Activated naive CD8-positive, alpha-beta T cell treated with anti-CD3 and anti-CD28 coated beads, Interleukin-2, amount 50 U/mL, for 24 hours (primary cell): ENCODE results near the gene THSD7B.
"Not testable (repeated sequence)": the region's sequence is repeated elsewhere in the genome, so short reads cannot be mapped to it uniquely, and the experiment has no call there.

Source experiments
- ATAC-seq: fragments of 150-1000 bp; cut with Tn5 transposase; one replicate; pipeline ENCODE4 v1.10.0; 2021
- DNase-seq: peaks from one replicate; pipeline ENCODE4 v3.0.0; 2021
- H3K27ac Mint-ChIP-seq: one replicate; pipeline ENCODE4 v1.8.0; 2021; ENCODE audit warnings: mild to moderate bottlenecking, mixed read lengths
- H3K27me3 Mint-ChIP-seq: one replicate; pipeline ENCODE4 v1.8.0; 2021; ENCODE audit warnings: mixed read lengths
- H3K36me3 Mint-ChIP-seq: one replicate; pipeline ENCODE4 v1.8.0; 2021; ENCODE audit warnings: low read depth, mixed read lengths
- H3K4me1 Mint-ChIP-seq: one replicate; pipeline ENCODE4 v1.8.0; 2021; ENCODE audit warnings: mixed read lengths
- H3K4me3 Mint-ChIP-seq: one replicate; pipeline ENCODE4 v1.8.0; 2021; ENCODE audit warnings: mild to moderate bottlenecking, moderate library complexity, mixed read lengths
- H3K9me3 Mint-ChIP-seq: one replicate; pipeline ENCODE4 v1.8.0; 2021; ENCODE audit warnings: mixed read lengths

THSD7B gene

DNA sequence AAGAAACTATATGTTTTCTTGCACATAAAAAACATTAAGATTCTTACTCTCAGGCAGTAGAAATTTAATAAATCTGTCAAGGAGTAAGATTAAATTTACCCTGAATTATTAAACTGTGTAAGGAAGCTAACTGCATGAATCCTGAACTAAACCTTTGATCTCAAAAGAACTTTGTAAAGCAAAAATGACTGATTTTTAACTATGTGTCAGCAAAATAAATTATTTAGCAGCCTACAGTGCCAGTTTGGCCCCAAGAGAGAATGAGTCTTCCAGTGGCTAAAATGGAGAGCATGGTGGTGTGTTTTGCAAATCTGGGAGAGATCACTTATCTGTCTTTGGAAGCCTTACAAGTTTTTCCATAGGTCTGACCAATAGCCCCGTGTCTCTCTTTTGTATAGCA lies 190.7 kb downstream of the THSD7B start:
- no peaks in the 10 kb centered on the region for H3K4me1 Mint-ChIP-seq
- no peak overlapping the region for H3K4me3 Mint-ChIP-seq
- no peak overlapping the region for H3K27ac Mint-ChIP-seq
- no peak for DNase-seq
- no peaks in the 10 kb centered on the region for H3K27me3 Mint-ChIP-seq
- no peak for ATAC-seq
- peaks cover 3% of the 10 kb centered on the region for H3K9me3 Mint-ChIP-seq
- no peaks in the 10 kb centered on the region for H3K36me3 Mint-ChIP-seq

DNA sequence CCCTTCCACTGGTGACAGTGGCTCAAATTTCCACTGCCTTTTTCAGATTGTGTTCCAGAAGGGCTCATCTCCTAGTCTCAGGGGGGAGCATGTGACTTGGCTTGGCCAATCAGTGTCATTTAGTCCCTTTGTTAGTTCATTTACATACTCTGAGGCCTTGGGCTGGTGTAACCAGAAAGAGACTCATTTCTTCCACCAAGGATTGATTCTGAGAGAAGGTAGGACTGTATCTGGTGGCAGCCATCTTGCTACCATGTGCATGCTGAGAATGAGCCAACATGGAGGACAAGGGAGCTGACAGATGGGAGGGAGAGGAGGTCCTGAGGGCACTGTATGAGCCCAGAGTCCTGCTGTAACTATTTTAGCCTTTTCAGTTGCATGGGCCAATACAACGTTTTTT lies 191.7 kb downstream of the THSD7B start:
- no peak for DNase-seq
- Mint-ChIP-seq H3K4me1 (no peaks in the 10 kb centered on the region), H3K27me3 (no peaks in the 10 kb centered on the region), H3K4me3 (no peak overlapping the region), H3K27ac (no peak overlapping the region), H3K36me3 (no peaks in the 10 kb centered on the region), H3K9me3 (peaks cover 3% of the 10 kb centered on the region)
- no peak for ATAC-seq

DNA sequence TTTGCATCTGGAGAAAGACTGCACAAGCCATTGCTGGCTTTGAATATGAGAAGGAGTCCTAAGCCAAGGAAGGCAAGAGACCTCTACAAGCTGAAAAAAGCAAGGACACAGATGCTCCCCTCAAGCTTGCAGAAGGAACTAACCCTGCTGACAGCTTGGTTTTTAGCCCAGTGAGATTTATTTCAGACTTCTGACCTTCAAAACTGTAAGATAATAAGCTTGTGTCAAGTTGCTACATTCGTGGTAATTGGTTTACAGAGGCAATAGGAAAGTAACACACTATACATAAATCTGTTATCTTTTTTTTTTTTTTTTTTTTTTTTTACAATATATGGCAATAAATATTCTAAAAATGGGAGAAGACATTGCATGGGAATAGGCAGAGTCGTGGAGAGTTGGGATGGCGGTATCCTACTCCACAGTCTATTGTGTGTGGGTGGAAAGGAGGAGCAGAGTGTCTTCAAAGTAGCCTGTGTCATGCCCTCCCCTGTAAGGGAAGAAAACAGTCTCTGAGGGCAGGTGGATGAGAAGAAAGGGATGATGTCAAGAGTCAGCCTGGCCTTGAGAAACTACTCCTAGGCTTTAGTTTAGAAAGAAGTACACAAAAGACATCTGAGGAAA lies 196.9 kb downstream of the THSD7B start:
- no peak for ATAC-seq
- H3K4me1 Mint-ChIP-seq, result no peaks in the 10 kb centered on the region
- H3K36me3 Mint-ChIP-seq, result no peaks in the 10 kb centered on the region
- no peaks in the 10 kb centered on the region for H3K27me3 Mint-ChIP-seq
- H3K9me3 Mint-ChIP-seq, result no peaks in the 10 kb centered on the region
- no peak overlapping the region for H3K27ac Mint-ChIP-seq
- no peak for DNase-seq
- H3K4me3 Mint-ChIP-seq, result no peak overlapping the region

DNA sequence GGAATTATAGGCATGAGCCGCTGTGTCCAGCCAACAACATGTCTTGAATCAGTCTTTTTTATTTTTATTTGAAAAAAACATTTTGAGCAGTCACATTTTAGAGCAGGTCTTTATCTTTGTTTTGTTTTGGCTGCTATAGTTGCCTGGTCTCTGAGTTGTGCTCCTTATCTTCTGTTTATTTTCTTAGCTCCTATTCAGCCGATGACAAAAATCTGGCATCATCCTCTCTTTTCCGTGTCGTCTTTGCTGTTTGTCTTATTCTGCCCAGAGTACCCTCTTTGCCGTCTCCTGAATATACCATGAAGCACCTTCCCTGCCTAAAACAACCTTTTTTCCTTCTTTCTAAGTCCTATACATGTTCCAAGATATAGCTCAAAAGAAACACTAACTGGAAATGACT lies 201.1 kb downstream of the THSD7B start:
- Mint-ChIP-seq H3K27me3 (no peaks in the 10 kb centered on the region), H3K4me3 (no peak overlapping the region), H3K36me3 (no peaks in the 10 kb centered on the region), H3K9me3 (no peaks in the 10 kb centered on the region), H3K4me1 (no peaks in the 10 kb centered on the region), H3K27ac (no peak overlapping the region)
- ATAC-seq (no peak), DNase-seq (no peak)

DNA sequence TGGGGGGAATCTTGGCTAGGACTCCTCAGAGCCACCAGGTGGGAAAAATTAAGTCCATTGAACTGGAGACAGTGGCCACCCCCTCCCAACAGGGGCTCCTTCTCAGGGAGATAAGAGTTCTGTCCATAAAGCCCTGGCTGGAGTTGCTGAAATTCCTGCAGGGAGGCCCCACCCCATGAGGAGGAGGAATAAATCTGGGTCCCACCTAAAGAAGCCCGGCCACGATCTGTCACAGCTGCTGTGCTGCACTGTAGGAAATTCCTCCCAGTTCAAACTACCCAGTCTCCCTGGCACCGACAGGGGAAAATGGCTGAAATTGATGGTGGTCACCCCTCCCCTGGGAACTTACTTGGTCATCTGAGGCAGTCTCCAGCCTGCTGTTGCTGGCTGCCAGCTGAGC lies 215.0 kb downstream of the THSD7B start:
- DNase-seq, result no peak
- Mint-ChIP-seq H3K36me3 (no peaks in the 10 kb centered on the region), H3K9me3 (no peaks in the 10 kb centered on the region), H3K27ac (no peak overlapping the region), H3K27me3 (no peaks in the 10 kb centered on the region), H3K4me3 (no peak overlapping the region), H3K4me1 (no peaks in the 10 kb centered on the region)
- ATAC-seq, result no peak

DNA sequence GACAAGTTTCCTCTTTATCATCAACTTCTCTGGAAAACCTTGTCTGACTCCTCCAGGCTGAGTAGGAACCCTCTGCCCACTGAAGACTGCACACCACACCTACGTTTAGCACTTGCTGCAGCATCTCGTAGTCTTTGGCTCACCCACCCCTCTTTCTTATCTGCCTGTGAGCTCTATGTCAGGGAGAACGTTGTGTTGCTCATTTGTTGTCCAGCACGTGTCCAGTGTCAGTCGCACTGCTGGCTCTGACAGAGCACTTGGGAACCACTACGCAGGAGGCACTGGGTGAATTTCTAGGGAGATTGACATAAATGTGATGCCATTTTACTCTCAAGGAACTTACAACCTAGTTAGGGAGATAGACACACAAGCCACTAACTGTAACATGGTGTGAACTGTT lies 216.3 kb downstream of the THSD7B start:
- H3K27me3 Mint-ChIP-seq, H3K4me3 Mint-ChIP-seq, DNase-seq, ATAC-seq, H3K27ac Mint-ChIP-seq, H3K9me3 Mint-ChIP-seq, H3K4me1 Mint-ChIP-seq, H3K36me3 Mint-ChIP-seq: not testable (repeated sequence)

DNA sequence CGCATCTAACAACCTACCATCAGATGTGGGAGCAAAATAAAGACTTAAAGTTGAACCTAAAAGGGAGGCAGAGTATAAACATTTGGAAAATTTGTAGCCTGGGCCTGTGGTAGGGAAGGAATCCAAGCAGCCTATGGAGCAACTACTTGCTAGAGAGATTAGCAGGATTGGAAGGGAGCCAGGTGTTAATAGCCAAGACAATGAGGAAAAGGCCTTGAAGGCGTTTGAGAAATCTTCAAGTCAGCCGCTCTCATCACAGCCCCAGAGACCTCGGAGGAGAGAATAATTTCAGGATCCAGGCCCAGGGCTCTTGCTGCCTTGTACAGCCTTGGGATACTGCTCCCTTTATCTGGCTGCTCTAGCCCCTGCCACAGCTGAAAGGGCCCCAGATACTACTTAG lies 219.7 kb downstream of the THSD7B start:
- H3K4me1 Mint-ChIP-seq, result no peaks in the 10 kb centered on the region
- no peaks in the 10 kb centered on the region for H3K36me3 Mint-ChIP-seq
- H3K27me3 Mint-ChIP-seq, result no peaks in the 10 kb centered on the region
- ATAC-seq, result no peak
- H3K4me3 Mint-ChIP-seq, result no peak overlapping the region
- H3K9me3 Mint-ChIP-seq, result no peaks in the 10 kb centered on the region
- no peak for DNase-seq
- no peak overlapping the region for H3K27ac Mint-ChIP-seq

DNA sequence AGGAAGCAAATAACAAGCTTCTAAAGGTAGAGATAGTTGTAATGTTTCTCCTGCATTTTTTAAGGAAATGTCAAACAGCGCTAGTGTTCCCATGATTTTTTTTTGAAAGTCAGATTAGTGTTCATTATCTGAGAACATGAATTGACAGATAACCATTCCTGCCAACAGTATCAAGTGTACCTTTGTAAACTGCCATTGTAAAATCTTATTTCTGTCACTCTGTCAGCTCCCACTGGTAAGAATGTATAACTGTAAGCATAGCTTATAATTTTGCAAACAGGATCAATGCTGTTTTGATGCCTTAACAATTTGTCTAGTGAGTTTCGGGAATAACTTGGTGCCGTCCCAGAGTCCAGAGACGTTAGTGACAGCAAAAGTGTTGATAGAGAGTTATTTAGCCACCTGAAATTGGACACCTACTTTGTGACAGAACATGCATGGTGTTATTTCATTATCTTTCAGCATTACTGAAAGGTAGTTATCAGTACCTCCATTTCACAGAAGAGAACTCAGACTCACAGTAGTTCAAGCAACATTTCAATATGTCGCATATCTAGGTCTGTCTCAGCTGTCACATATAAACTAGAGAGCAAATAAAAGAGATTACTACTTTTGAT lies 221.4 kb downstream of the THSD7B start:
- Mint-ChIP-seq H3K27ac (no peak overlapping the region), H3K36me3 (no peaks in the 10 kb centered on the region), H3K27me3 (no peaks in the 10 kb centered on the region), H3K9me3 (no peaks in the 10 kb centered on the region), H3K4me1 (no peaks in the 10 kb centered on the region), H3K4me3 (no peak overlapping the region)
- ATAC-seq (no peak), DNase-seq (no peak)

DNA sequence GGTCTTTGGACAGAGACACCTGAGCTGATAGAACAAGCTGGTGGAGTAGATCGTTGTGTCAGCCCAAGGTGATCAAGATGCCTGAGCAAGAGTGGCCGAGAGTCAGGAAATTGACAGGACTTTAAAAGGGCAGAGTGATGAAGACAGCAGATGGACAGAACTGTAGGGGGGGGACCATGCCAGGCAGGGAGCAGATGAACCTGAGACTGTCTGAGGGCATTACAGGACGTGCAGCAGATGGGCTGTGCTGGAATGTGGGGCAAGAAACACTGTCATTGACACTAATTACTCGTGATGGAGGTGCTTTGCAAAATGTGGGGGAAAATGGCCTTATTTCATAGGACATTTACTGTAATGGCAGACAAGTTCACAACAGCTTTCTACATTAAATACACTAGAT lies 225.0 kb downstream of the THSD7B start:
- Mint-ChIP-seq H3K36me3 (no peaks in the 10 kb centered on the region), H3K27me3 (no peaks in the 10 kb centered on the region), H3K9me3 (no peaks in the 10 kb centered on the region), H3K4me1 (no peaks in the 10 kb centered on the region), H3K27ac (no peak overlapping the region), H3K4me3 (no peak overlapping the region)
- ATAC-seq (no peak), DNase-seq (no peak)

DNA sequence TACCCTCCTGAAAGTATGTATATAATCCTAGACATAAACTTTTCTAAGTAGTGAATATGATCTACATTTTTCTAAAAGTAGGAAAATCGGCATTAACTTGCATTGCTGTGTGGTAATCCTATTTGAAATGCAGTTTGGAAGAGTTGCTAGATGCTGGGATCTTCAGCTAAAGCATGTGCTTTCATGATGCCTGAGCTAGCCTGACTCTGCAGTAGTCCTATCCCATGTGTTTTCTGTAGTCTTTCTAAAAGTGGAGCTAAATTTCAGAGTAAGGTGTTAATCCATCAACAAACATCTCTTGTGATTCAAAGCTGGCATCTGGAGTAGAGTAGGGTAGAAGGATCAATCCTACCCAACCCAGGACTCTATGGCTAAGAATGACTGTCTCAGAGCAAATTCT lies 229.4 kb downstream of the THSD7B start:
- DNase-seq, result no peak
- no peak overlapping the region for H3K4me3 Mint-ChIP-seq
- H3K27ac Mint-ChIP-seq, result no peak overlapping the region
- H3K4me1 Mint-ChIP-seq, result no peaks in the 10 kb centered on the region
- no peaks in the 10 kb centered on the region for H3K9me3 Mint-ChIP-seq
- H3K27me3 Mint-ChIP-seq, result no peaks in the 10 kb centered on the region
- ATAC-seq, result no peak
- H3K36me3 Mint-ChIP-seq, result no peaks in the 10 kb centered on the region

DNA sequence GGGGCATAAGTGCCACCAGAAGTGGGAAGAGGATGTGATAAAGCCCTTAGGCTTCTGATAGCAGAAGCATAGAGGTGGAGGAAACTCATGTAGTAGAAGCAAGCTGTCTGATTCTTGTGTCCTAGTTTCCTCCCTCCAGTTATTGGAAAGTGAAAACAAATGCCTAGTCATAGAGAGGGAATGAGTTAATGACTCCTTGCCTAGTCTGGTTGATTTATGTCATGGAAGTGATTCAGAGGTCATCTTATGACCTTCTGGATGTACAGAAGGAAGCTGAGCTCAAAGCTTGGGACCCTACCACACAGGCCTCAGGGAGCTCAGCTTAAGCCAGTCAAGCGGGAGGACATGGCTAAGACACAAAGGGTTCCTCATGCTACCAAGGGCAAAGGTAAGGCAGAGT lies 232.2 kb downstream of the THSD7B start:
- no peak overlapping the region for H3K27ac Mint-ChIP-seq
- H3K4me1 Mint-ChIP-seq, result no peaks in the 10 kb centered on the region
- no peak overlapping the region for H3K4me3 Mint-ChIP-seq
- H3K36me3 Mint-ChIP-seq, result no peaks in the 10 kb centered on the region
- H3K27me3 Mint-ChIP-seq, result no peaks in the 10 kb centered on the region
- DNase-seq (no peak), ATAC-seq (no peak)
- H3K9me3 Mint-ChIP-seq, result no peaks in the 10 kb centered on the region

DNA sequence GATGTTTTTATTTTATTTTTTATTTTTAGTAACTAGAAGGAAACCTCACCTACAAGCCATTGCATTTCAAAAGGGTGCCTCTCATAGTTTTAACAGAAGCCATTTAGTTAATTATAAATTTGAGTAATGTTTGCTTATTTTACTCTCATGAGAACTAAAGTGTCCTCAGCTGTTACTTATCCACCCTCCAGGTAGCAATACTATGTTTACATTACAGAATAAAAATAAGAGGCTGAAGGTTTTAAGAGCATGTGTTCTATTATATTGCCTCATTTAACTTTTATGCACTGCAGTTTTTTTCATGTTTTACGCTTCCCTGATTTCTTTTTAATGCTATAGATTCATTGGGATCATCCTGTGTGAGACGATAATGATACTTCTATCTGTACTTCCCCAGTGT lies 235.5 kb downstream of the THSD7B start:
- no peak for DNase-seq
- Mint-ChIP-seq H3K27ac (no peak overlapping the region), H3K36me3 (no peaks in the 10 kb centered on the region), H3K4me3 (no peak overlapping the region), H3K4me1 (no peaks in the 10 kb centered on the region), H3K9me3 (no peaks in the 10 kb centered on the region), H3K27me3 (no peaks in the 10 kb centered on the region)
- no peak for ATAC-seq

DNA sequence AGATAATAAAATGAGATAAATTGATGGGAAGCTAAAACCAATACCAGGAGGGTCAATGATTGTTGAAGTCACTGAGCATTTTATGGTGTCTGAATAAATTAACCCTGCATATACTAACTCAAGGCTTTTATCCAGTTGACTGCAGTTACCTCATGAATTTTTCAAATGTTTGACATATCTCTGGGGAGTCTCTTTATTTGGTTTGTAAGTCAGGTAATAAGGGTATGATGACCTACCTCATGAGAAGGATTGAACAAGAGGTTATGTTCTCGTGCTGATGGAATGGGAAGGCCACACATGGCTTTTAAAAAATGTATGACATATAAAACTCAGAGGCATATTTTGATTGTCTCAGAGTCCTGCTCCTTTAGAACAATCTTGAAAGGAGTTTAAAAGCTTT lies 237.6 kb downstream of the THSD7B start:
- Mint-ChIP-seq H3K36me3 (no peaks in the 10 kb centered on the region), H3K4me1 (no peaks in the 10 kb centered on the region), H3K4me3 (no peak overlapping the region), H3K27me3 (no peaks in the 10 kb centered on the region), H3K27ac (no peak overlapping the region), H3K9me3 (no peaks in the 10 kb centered on the region)
- ATAC-seq (no peak), DNase-seq (no peak)

DNA sequence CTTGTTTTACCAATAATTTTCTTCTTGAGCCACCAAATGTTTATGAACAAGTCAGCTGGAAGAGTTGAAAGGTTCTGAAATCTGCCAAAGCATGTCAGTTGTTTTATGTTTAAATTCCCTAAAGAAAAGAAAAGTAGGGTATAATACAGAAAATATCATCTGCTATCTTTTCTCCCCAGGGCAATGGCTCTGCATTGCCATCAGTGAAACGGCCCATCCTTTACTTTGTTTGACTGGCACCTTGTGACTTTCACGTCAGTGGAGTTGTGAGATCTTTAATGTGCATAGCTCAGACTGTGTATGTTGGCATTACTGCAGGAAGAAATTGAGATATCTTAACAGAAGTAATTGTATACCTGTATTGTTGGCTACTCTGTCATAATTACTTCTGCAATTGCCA lies 239.9 kb downstream of the THSD7B start:
- H3K4me3 Mint-ChIP-seq, result no peak overlapping the region
- no peaks in the 10 kb centered on the region for H3K27me3 Mint-ChIP-seq
- DNase-seq (no peak), ATAC-seq (no peak)
- no peaks in the 10 kb centered on the region for H3K4me1 Mint-ChIP-seq
- no peaks in the 10 kb centered on the region for H3K9me3 Mint-ChIP-seq
- no peaks in the 10 kb centered on the region for H3K36me3 Mint-ChIP-seq
- no peak overlapping the region for H3K27ac Mint-ChIP-seq

DNA sequence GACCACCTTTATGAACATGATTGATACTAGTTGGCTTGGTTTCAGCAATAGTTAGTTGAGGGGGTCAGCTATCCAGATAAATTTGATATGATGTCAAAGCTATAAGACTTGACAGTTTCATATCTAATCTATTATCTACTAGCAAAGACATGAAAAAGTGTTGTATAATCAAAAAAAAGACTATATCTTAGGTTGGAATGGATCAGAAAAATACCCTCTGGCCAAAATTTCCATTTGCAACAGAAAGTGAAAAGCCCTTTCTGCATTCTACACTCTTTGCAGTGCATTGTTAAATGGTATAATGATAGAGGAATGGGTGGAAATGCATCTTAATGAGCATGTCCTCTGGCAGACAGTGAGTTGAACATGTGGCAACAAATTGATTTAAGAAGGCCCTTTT lies 242.6 kb downstream of the THSD7B start:
- H3K4me1 Mint-ChIP-seq, result no peaks in the 10 kb centered on the region
- ATAC-seq (no peak), DNase-seq (no peak)
- no peaks in the 10 kb centered on the region for H3K27me3 Mint-ChIP-seq
- no peak overlapping the region for H3K4me3 Mint-ChIP-seq
- no peaks in the 10 kb centered on the region for H3K9me3 Mint-ChIP-seq
- H3K27ac Mint-ChIP-seq, result no peak overlapping the region
- H3K36me3 Mint-ChIP-seq, result no peaks in the 10 kb centered on the region

DNA sequence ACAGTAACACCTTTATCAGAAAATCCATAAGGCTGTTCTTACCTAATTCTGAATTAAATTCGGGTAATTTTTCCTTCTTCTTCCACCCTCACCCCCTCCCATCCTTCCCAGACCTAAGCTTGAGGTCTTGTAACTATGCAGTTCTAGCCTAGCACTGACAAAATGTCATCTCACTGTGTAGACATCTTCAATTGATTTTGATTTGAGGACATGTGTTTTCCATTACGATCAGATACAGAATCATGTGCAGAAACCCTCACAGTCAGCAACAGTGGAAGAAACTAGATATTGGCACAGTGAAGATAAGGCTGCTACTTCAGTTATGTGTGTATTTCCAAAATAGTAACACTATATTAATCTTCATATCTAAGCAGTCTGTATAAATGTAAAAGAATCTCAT lies 244.6 kb downstream of the THSD7B start:
- no peak overlapping the region for H3K27ac Mint-ChIP-seq
- no peaks in the 10 kb centered on the region for H3K36me3 Mint-ChIP-seq
- H3K4me1 Mint-ChIP-seq, result no peaks in the 10 kb centered on the region
- H3K9me3 Mint-ChIP-seq, result no peaks in the 10 kb centered on the region
- no peak overlapping the region for H3K4me3 Mint-ChIP-seq
- ATAC-seq (no peak), DNase-seq (no peak)
- peaks cover 3% of the 10 kb centered on the region for H3K27me3 Mint-ChIP-seq
